SK-N-SH (cell line): ENCODE data around the gene MACROH2A2. TPM values are rescaled to one million over a fixed set of nuclear protein-coding genes. Genes with fewer than 3 reads are reported as not detected.

Source experiments
- CTCF ChIA-PET: fragments of 300-600, 350-600 bp; formaldehyde crosslinking; extraction: SDS; loops from one replicate; lab custom pipeline; 2021; lab: Yijun Ruan, JAX
- POLR2A ChIA-PET: fragments of 350-600 bp; sonication (Branson Sonifier 250); formaldehyde crosslinking; extraction: SDS; loops from one replicate; lab custom pipeline; 2020; ENCODE audit warnings: antibody characterized with exemption, inconsistent platforms; lab: Yijun Ruan, JAX
- DNase-seq: peaks from one replicate; pipeline ENCODE4 v3.0.0; 2012
- H2AFZ ChIP-seq: fragments of 200-600 bp; sonication (generic); 2 replicates; pipeline ENCODE4 v1.8.1; 2016; ENCODE audit warnings: antibody characterized with exemption, mild to moderate bottlenecking, low read depth
- H3F3A ChIP-seq: fragments of 200-600 bp; sonication (generic); replicated peaks from 2 replicates; pipeline ENCODE3; 2016; ENCODE audit warnings: antibody characterized with exemption, mild to moderate bottlenecking; ENCODE audit not compliant: insufficient read depth
- H3K27ac ChIP-seq, 2 experiments: fragments of 200-500 bp in 1 of 2; fragments of 200-600 bp in 1 of 2; sonication (Bioruptor generic) in 1 of 2; sonication (generic), shearing (Covaris generic) in 1 of 2; 2 replicates each; pipeline versions ENCODE4 v1.5.1 to v1.6.1; 2014 to 2016; ENCODE audit warnings: low read depth in 2 of 2, inconsistent platforms in 1 of 2, low read length in 1 of 2, mild to moderate bottlenecking in 1 of 2, mixed read lengths in 1 of 2
- H3K27me3 ChIP-seq: fragments of 200-600 bp; sonication (generic), shearing (Covaris generic); 2 replicates; pipeline ENCODE4 v1.6.1; 2016; ENCODE audit warnings: mixed run types; ENCODE audit not compliant: insufficient read depth
- H3K36me3 ChIP-seq, 2 experiments: fragments of 200-500 bp in 1 of 2; fragments of 200-600 bp in 1 of 2; sonication (Bioruptor generic) in 1 of 2; sonication (generic) in 1 of 2; replicated peaks in 1 of 2; 2 replicates each; pipeline versions ENCODE3 to v1.5.1; 2014 to 2016; ENCODE audit warnings: low read length in 1 of 2, mild to moderate bottlenecking in 1 of 2; ENCODE audit not compliant: insufficient read depth in 2 of 2, control insufficient read depth in 1 of 2
- H3K4me1 ChIP-seq, 2 experiments: fragments of 200-500 bp in 1 of 2; fragments of 200-600 bp in 1 of 2; sonication (Bioruptor generic) in 1 of 2; sonication (generic), shearing (Covaris generic) in 1 of 2; 2 replicates each; pipeline versions ENCODE4 v1.5.1 to v1.6.1; 2014 to 2016; ENCODE audit warnings: low read depth in 1 of 2, low read length in 1 of 2, mixed run types in 1 of 2; ENCODE audit not compliant: insufficient read depth in 2 of 2, control insufficient read depth in 1 of 2
- H3K4me2 ChIP-seq: fragments of 200-600 bp; sonication (generic), shearing (Covaris generic); 2 replicates; pipeline ENCODE4 v1.6.1; 2017; ENCODE audit warnings: mixed run types
- H3K4me3 ChIP-seq, 2 experiments: fragments of 200-500 bp in 1 of 2; fragments of 200-600 bp in 1 of 2; sonication (Bioruptor generic) in 1 of 2; sonication (generic), shearing (Covaris generic) in 1 of 2; 2 replicates each; pipeline versions ENCODE4 v1.5.1 to v1.8.1; 2014 to 2016; ENCODE audit warnings: low read depth in 2 of 2, inconsistent platforms in 1 of 2, low read length in 1 of 2, mild to moderate bottlenecking in 1 of 2, mixed read lengths in 1 of 2, moderate library complexity in 1 of 2
- H3K79me2 ChIP-seq: fragments of 200-600 bp; sonication (generic); 2 replicates; pipeline ENCODE4 v1.8.1; 2017; ENCODE audit warnings: mild to moderate bottlenecking; ENCODE audit not compliant: insufficient read depth
- H3K9ac ChIP-seq: fragments of 200-600 bp; sonication (generic); 2 replicates; pipeline ENCODE4 v1.6.1; 2017; ENCODE audit warnings: mixed run types
- H3K9me2 ChIP-seq: fragments of 200-600 bp; sonication (generic); 2 replicates; pipeline ENCODE4 v1.6.1; 2017; ENCODE audit warnings: mixed run types
- H3K9me3 ChIP-seq: fragments of 200-600 bp; sonication (generic); 2 replicates; pipeline ENCODE4 v1.6.1; 2017; ENCODE audit warnings: mixed run types, mild to moderate bottlenecking, moderate library complexity
- H4K20me1 ChIP-seq: fragments of 200-600 bp; sonication (generic); 2 replicates; pipeline ENCODE4 v1.6.1; 2017; ENCODE audit warnings: mild to moderate bottlenecking, mixed run types; ENCODE audit not compliant: insufficient read depth
- EZH2phosphoT487 ChIP-seq: fragments of 200-600 bp; sonication (generic); IDR thresholded peaks from 2 replicates; pipeline ENCODE4 v1.6.1; 2017; ENCODE audit warnings: low read depth, mixed run types, mild to moderate bottlenecking, antibody characterized with exemption, moderate library complexity, borderline replicate concordance
- FOXM1 ChIP-seq: IDR thresholded peaks from 2 replicates; pipeline ENCODE4 v1.4.0; 2012; ENCODE audit warnings: low read depth, mild to moderate bottlenecking
- MXI1 ChIP-seq: IDR thresholded peaks from 2 replicates; pipeline ENCODE4 v1.6.1; 2012; ENCODE audit warnings: mild to moderate bottlenecking, low read depth, low read length, improper control_type of control experiment
- TAF1 ChIP-seq: IDR thresholded peaks from 2 replicates; pipeline ENCODE4 v1.6.1; 2012; ENCODE audit warnings: low read depth, mild to moderate bottlenecking, low read length, moderate library complexity, borderline replicate concordance
- TCF12 ChIP-seq: IDR thresholded peaks from 2 replicates; pipeline ENCODE4 v1.4.0; 2012
- WGBS: methylation state at CpG from one replicate; pipeline ENCODE4 v1.1.6; 2017; ENCODE audit warnings: low lambda C conversion rate; 5-methylcytosine and 5-hydroxymethylcytosine counted together
- polyA plus RNA-seq, 3 experiments: library from polyadenylated mRNA; depleted of rRNA; stranded (reverse); fragments of >200 nt; gene quantifications; 2 replicates each; pipeline ENCODE4 v1.2.3, GENCODE V29; 2012
- TF ChIP-seq, protein P1 (sequence below): fragments of 150-350 bp; IDR thresholded peaks from 2 replicates; pipeline ENCODE4 v1.6.1; 2016; ENCODE audit warnings: mild to moderate bottlenecking, low read depth, low read length
- TF ChIP-seq, protein P2 (sequence below): IDR thresholded peaks from 2 replicates; pipeline ENCODE4 v1.4.0; 2012; ENCODE audit warnings: low read depth, borderline replicate concordance
- TF ChIP-seq, protein P3 (sequence below): IDR thresholded peaks from 2 replicates; pipeline ENCODE4 v1.4.0; 2012; ENCODE audit warnings: low read depth, borderline replicate concordance

The MACROH2A2 gene
- polyA plus RNA-seq, 1 of the 3 experiments (the other 2 are of a cell fraction): 28.9 TPM

DNA sequence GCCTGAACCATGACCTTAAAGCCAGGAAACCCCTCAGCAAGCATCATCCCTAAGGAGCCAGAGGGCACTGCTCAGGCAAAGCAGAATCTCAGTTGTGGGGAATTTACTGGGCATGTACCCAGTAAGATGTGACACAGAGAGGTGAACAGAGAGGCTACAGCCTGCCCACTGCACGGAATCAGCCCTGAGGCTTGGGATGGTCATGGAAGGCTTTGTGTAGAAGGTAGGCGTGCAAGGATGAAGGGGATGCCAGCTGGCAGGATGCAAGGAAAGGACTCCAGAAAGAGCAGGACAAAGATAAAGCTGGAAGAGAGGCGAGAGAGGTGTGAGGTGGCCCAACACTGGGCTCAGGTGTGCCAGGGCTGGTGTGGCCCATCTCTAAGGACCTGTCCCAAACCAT is 82.4 kb downstream of the MACROH2A2 start:
- peaks cover 0 to 6% of the 10 kb centered on the region in 2 experiments for H3K36me3 ChIP-seq
- no peak for TF ChIP-seq EZH2phosphoT487
- TF ChIP-seq FOXM1: no peak
- TF ChIP-seq TAF1: no peak
- no peak for TF ChIP-seq TCF12
- TF ChIP-seq, protein P1, sequence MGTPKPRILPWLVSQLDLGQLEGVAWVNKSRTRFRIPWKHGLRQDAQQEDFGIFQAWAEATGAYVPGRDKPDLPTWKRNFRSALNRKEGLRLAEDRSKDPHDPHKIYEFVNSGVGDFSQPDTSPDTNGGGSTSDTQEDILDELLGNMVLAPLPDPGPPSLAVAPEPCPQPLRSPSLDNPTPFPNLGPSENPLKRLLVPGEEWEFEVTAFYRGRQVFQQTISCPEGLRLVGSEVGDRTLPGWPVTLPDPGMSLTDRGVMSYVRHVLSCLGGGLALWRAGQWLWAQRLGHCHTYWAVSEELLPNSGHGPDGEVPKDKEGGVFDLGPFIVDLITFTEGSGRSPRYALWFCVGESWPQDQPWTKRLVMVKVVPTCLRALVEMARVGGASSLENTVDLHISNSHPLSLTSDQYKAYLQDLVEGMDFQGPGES: no peak
- TF ChIP-seq, protein P2, sequence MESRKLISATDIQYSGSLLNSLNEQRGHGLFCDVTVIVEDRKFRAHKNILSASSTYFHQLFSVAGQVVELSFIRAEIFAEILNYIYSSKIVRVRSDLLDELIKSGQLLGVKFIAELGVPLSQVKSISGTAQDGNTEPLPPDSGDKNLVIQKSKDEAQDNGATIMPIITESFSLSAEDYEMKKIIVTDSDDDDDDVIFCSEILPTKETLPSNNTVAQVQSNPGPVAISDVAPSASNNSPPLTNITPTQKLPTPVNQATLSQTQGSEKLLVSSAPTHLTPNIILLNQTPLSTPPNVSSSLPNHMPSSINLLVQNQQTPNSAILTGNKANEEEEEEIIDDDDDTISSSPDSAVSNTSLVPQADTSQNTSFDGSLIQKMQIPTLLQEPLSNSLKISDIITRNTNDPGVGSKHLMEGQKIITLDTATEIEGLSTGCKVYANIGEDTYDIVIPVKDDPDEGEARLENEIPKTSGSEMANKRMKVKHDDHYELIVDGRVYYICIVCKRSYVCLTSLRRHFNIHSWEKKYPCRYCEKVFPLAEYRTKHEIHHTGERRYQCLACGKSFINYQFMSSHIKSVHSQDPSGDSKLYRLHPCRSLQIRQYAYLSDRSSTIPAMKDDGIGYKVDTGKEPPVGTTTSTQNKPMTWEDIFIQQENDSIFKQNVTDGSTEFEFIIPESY: no peak
- no peaks in the 10 kb centered on the region; the same call in 1 of the 2 replicates for H3K79me2 ChIP-seq
- no peak overlapping the region for H3K9ac ChIP-seq
- no peak overlapping the region for H3K4me2 ChIP-seq
- CTCF ChIA-PET: interaction anchor here (0.7 to 4.7 kb wide), 6 partner anchors 10 to 177 kb away, joined by 3 to 38 read pairs (median 4); partner anchors contain the start of gene TYSND1
- no peaks in the 10 kb centered on the region for H3K9me3 ChIP-seq
- H4K20me1 ChIP-seq: no peaks in the 10 kb centered on the region
- DNase-seq: no peak
- no peak overlapping the region for H3K4me3 ChIP-seq
- H3K4me1 ChIP-seq: peaks cover 0 to 5% of the 10 kb centered on the region in 2 experiments; a peak in 1 of 4 replicates
- no peak overlapping the region for H2AFZ ChIP-seq
- no peaks in the 10 kb centered on the region for H3F3A ChIP-seq
- POLR2A ChIA-PET: no interaction called here
- WGBS: 95% methylated on average over 3 of the region's 3 CpGs
- no peaks in the 10 kb centered on the region for H3K27me3 ChIP-seq
- no peak overlapping the region for H3K27ac ChIP-seq
- H3K9me2 ChIP-seq: no peaks in the 10 kb centered on the region

DNA sequence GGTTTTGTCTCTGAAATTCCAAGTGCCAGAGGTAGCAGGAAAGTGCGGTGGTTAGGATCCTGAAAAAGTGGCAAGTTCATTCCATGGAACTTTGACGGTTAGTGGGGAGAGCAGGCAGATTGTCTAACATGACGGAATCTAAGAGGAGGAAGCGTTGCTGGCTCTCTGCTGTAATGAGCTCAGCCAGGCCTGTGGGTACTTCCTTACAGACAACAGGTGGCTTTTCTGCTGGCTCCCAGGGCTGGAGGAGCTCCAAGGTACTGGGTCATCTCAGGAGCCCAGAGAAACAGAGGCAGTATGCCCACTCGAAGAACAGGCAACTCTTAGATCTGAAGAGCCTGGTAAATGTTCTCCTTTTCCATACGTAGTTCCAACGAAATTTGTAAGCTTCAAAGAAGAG is 83.0 kb downstream of the MACROH2A2 start:
- Histone ChIP-seq H3K4me1 (peaks cover 0 to 5% of the 10 kb centered on the region in 2 experiments; a peak in 1 of 4 replicates), H3K27ac (no peak overlapping the region), H3K4me3 (no peak overlapping the region), H2AFZ (no peak overlapping the region), H3F3A (peaks cover 1% of the 10 kb centered on the region), H3K9me3 (no peaks in the 10 kb centered on the region), H3K79me2 (no peaks in the 10 kb centered on the region; the same call in 1 of the 2 replicates), H3K9ac (no peak overlapping the region), H4K20me1 (no peaks in the 10 kb centered on the region), H3K9me2 (no peaks in the 10 kb centered on the region), H3K4me2 (no peak overlapping the region), H3K27me3 (no peaks in the 10 kb centered on the region), H3K36me3 (peaks cover 3 to 6% of the 10 kb centered on the region in 2 experiments)
- DNase-seq: no peak
- POLR2A ChIA-PET: no interaction called here
- CTCF ChIA-PET: interaction anchor here (1.1 to 4.7 kb wide), 5 partner anchors 10 to 164 kb away, joined by 3 to 38 read pairs (median 4); partner anchors contain the start of gene TYSND1
- 75% methylated on average over 7 of the region's 7 CpGs for WGBS
- TF ChIP-seq, protein P3, sequence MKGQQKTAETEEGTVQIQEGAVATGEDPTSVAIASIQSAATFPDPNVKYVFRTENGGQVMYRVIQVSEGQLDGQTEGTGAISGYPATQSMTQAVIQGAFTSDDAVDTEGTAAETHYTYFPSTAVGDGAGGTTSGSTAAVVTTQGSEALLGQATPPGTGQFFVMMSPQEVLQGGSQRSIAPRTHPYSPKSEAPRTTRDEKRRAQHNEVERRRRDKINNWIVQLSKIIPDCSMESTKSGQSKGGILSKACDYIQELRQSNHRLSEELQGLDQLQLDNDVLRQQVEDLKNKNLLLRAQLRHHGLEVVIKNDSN: no peak
- no peak for TF ChIP-seq MXI1
